Type B pancreatic cell (in vitro differentiated cells): ENCODE measurements around the gene KLHL35. TPM values are rescaled to one million over a fixed set of nuclear protein-coding genes. Genes with fewer than 3 reads are reported as not detected.
A peak's percentile ranks its signal among the peaks of the same experiment; 100 is the strongest.

ENCODE experiments used
- DNase-seq: peaks from one replicate; pipeline ENCODE4 v3.0.0; 2021; ENCODE audit warnings: mixed read lengths; ENCODE audit not compliant: unreplicated experiment; ENCODE audit errors: extremely low spot score
- H3K27ac Mint-ChIP-seq: 2 replicates; pipeline ENCODE4 v1.8.0; 2021; ENCODE audit warnings: mild to moderate bottlenecking, mixed read lengths
- H3K27me3 Mint-ChIP-seq: 2 replicates; pipeline ENCODE4 v1.8.0; 2021; ENCODE audit warnings: mixed read lengths
- H3K36me3 Mint-ChIP-seq: 2 replicates; pipeline ENCODE4 v1.8.0; 2021; ENCODE audit warnings: mixed read lengths
- H3K4me1 Mint-ChIP-seq: one replicate; pipeline ENCODE4 v1.8.0; 2021; ENCODE audit warnings: mixed read lengths; ENCODE audit not compliant: unreplicated experiment
- H3K4me3 Mint-ChIP-seq: 2 replicates; pipeline ENCODE4 v1.8.0; 2021; ENCODE audit warnings: mild to moderate bottlenecking, mixed read lengths
- H3K9me3 Mint-ChIP-seq: 2 replicates; pipeline ENCODE4 v1.8.0; 2021; ENCODE audit warnings: mixed read lengths
- CTCF ChIP-seq: fragments of 200-600 bp; sonication (generic); conservative IDR thresholded peaks from 2 replicates; pipeline ENCODE4 v1.5.0; 2021; ENCODE audit warnings: antibody characterized with exemption, mild to moderate bottlenecking
- long read RNA-seq: library from polyadenylated mRNA; unstranded; transcript quantifications from one replicate; pipeline ENCODE4 v2.0.0, GENCODE V29; 2020
- total RNA-seq: library from RNA; stranded (reverse); gene quantifications from 2 replicates; pipeline ENCODE4 v1.2.1, GENCODE V29; 2021; ENCODE audit warnings: low replicate concordance

The KLHL35 gene, protein sequence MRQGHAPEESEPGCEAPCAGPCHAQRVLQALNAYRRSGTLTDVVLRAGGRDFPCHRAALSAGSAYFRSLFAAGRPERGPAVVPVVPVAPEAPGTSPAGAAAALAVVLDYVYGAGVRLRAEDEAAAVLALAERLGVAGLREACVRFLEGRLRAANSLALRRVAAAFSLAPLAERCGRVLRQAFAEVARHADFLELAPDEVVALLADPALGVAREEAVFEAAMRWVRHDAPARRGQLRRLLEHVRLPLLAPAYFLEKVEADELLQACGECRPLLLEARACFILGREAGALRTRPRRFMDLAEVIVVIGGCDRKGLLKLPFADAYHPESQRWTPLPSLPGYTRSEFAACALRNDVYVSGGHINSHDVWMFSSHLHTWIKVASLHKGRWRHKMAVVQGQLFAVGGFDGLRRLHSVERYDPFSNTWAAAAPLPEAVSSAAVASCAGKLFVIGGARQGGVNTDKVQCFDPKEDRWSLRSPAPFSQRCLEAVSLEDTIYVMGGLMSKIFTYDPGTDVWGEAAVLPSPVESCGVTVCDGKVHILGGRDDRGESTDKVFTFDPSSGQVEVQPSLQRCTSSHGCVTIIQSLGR
- 0.67 and 1.6 TPM in 2 replicates for total RNA-seq
- long read RNA-seq = 0 reads

DNA sequence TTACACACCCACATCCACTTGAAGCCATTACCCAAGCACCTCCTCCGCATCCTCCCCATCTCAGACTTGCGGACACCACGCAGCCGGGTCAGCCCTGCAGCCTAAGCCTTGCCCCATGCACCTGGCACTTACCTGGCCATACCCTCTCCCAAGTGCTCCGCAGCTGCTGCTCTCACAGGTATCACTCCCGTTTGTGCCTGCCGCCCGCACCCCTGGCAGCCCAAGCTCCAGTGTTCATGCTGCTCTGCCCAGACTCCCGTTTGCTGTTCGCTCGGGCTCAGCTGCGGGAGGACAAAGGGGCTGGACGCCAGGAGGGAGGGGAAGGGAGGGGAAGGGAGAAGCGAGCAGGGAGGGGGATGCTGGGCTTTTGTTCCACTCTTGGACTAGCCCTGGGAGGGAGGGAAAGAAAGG is at the start of gene KLHL35:
Gene KLHL35 (minus strand): TSS at position 293 of the 411 bp plus-strand sequence. CDS start 2,574 bp downstream, outside the sequence.
- Mint-ChIP-seq H3K9me3 (peaks cover 7% of the 10 kb centered on the region), H3K27ac (no peak within 1 kb of the TSS), H3K4me3 (peak within 1 kb of the TSS; percentile 76), H3K27me3 (peaks cover 57% of the 10 kb centered on the region), H3K36me3 (peaks cover 7% of the 10 kb centered on the region), H3K4me1 (peaks cover 6% of the 10 kb centered on the region)
- DNase-seq = no peak
- no peak for TF ChIP-seq CTCF

DNA sequence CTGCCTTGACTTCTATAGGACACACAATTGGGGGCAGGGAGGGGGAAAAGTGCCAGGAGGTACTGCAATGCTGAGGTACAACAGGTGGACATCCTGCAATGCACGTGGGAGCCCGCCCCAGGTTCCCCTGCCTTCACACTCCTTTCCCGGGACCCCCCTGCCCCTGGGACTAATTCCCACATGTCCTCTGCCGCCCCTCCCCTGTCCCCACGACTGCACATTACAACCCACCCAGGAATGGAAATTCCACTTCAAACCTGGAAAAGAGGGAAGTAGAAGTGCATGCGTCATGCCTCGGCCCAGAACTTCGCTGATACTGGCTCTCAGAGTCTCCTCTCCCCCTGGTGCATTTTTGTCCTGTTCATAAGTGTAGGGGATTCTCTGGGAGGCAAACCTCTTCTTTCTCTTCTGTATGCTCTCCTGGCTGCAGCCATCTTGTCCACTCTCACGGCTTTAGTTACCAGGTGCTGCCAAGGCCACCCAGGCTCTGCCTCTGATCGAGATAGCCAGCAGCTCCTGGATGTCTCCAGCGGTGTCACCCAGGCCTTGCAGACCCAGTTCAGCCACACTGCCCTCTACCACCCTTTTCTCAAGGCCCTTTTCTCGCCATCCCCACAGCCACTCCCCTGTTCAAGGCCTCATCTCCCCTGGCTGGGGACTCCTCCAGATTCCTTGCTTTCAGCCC is 49.1 kb upstream of the KLHL35 start:
- no peak for TF ChIP-seq CTCF
- Mint-ChIP-seq H3K36me3 (no peaks in the 10 kb centered on the region), H3K27me3 (no peaks in the 10 kb centered on the region), H3K4me3 (no peak overlapping the region), H3K9me3 (no peaks in the 10 kb centered on the region), H3K27ac (peak overlapping the region; percentile 53), H3K4me1 (peaks cover 6% of the 10 kb centered on the region)
- DNase-seq = no peak

DNA sequence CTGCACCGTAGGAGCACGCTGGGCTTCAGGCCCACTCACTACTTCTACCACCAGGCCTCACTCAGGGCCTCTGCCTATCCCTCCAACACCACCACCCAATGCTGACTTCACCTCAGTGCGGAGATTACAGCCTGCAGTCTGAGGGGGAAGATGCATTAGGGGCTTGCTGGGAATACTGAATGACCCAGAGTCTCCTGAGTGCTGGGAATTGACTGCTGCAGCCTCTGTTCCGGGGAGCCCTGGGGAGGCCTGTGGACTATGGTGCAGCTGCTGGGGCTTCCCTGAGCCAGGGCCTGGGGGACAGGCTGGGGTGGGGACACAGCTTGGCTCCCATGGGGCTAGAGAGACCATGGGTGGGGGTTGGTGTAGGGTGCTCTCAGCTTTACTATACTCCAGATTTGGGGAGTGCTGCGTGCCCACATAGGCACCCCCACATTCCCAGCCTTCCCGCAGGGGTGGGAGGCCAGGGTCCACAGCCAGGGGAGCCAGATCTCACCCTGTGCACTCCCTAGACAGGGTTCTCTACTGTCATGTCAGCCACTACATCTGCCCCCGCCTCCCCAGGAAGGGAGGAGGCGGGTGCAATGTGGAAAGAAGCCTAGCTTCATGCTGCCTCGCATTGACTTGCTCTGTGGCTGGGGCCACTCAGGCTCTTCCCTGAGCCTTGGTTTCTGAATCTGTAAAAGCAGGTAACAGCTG is 48.4 kb upstream of the KLHL35 start:
- Mint-ChIP-seq H3K27me3 (no peaks in the 10 kb centered on the region), H3K36me3 (no peaks in the 10 kb centered on the region), H3K27ac (no peak overlapping the region), H3K9me3 (no peaks in the 10 kb centered on the region), H3K4me1 (peaks cover 9% of the 10 kb centered on the region), H3K4me3 (no peak overlapping the region)
- TF ChIP-seq CTCF = no peak
- DNase-seq = peak; percentile 55

DNA sequence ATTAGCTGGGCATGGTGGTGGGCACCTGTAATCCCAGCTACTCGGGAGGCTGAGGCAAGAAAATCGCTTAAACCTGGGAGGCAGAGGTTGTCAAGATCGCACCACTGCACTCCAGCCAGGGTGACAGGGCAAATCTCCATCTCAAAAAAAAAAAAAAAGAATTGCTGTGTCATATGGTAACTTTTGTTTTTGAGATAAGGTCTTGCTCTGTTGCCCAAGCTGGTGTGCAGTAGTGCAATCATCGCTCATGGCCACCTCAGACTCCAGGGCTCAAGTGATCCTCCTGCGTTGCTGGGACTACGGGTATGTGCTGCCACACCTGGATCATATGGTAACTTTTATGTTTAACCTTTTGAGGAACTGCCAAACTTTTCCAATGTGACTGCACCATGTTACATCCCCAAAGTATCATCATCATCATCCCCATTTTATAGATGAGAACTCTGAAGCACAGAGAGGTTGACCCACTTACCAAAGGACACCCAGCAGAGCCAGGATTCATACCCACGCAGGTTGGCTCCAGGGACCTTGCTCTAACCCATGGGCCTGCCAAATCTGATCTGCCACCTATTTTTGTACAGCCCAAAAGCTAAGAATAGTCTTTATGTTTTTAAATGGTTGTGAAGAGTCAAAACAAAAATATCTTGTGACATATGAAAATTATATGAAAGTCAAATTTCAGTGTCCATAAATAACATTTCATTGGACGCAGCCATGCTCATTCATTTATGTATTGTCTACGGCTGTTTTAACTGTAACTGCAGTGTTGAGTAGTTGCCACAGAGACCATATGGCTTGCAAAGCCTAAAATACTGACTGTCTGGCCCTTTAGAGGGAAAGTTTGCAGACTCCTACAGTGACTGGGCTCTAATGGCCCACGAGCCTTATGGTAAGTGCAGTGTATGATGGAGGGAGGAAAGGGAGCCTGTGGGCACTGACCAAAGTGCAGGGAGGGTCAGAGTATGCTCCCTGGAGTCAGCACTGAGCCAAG is 47.5 kb upstream of the KLHL35 start:
- peaks cover 15% of the 10 kb centered on the region for H3K4me1 Mint-ChIP-seq
- no peaks in the 10 kb centered on the region for H3K36me3 Mint-ChIP-seq
- TF ChIP-seq CTCF = no peak
- no peak for DNase-seq
- H3K27ac Mint-ChIP-seq = no peak overlapping the region
- no peaks in the 10 kb centered on the region for H3K27me3 Mint-ChIP-seq
- no peaks in the 10 kb centered on the region for H3K9me3 Mint-ChIP-seq
- H3K4me3 Mint-ChIP-seq = no peak overlapping the region
